Ishikawa (cell line): Measurements from ENCODE around the gene PHF1.

Source experiments
- CREB1 ChIP-seq: IDR thresholded peaks from 2 replicates; pipeline ENCODE4 v1.6.1; 2012; ENCODE audit warnings: low read depth
- EP300 ChIP-seq: IDR thresholded peaks from 2 replicates; pipeline ENCODE4 v1.6.1; 2012; ENCODE audit warnings: borderline replicate concordance
- TCF12 ChIP-seq: IDR thresholded peaks from 2 replicates; pipeline ENCODE4 v1.6.1; 2012; ENCODE audit warnings: low read depth
- TEAD4 ChIP-seq: IDR thresholded peaks from 2 replicates; pipeline ENCODE4 v1.6.1; 2012
- YY1 ChIP-seq: IDR thresholded peaks from 2 replicates; pipeline ENCODE4 v1.6.1; 2012; ENCODE audit warnings: low read depth
- TF ChIP-seq, protein P1 (sequence below): IDR thresholded peaks from 2 replicates; pipeline ENCODE4 v1.6.1; 2012; ENCODE audit warnings: low read depth, mild to moderate bottlenecking
- TF ChIP-seq, protein P2 (sequence below): IDR thresholded peaks from 2 replicates; pipeline ENCODE4 v1.6.1; 2012

DNA sequence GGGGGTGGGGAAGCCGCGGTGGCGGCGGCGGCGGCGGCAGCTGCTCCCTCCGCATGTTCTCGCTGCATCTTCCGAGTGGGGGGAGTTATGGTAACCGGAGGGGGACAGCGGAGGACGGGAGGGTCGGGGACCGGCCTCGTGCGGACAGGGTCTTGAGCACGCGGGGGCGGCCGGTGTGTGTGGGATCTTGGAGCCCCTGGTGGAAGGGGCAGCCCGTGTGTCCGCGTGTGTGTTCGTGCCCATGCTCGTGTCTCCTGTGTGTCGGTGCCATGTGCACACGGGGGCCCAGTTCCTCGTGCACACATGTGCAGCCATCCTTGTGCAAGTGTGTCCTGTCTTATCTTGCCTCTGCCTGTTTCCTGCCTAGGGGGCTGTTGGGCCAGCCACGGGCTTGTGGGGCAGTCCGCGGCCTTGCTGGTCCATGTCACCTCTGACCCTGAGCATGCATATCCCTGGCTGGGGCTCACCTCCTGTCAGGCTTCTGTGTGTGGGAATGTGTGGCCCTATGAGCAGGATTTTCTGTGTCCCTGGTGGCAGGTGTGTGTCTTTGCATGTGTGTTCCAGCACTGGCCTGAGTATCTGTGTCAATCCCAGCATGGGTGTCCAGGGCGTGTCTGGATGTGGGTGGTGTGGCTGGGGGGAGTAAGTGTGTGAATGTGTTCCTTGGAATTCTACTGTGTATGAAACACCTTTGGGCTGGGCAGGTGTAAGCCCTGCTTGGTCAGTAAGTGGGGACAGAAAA lies 17.6 kb downstream of the PHF1 start:
- TF ChIP-seq, protein P1, sequence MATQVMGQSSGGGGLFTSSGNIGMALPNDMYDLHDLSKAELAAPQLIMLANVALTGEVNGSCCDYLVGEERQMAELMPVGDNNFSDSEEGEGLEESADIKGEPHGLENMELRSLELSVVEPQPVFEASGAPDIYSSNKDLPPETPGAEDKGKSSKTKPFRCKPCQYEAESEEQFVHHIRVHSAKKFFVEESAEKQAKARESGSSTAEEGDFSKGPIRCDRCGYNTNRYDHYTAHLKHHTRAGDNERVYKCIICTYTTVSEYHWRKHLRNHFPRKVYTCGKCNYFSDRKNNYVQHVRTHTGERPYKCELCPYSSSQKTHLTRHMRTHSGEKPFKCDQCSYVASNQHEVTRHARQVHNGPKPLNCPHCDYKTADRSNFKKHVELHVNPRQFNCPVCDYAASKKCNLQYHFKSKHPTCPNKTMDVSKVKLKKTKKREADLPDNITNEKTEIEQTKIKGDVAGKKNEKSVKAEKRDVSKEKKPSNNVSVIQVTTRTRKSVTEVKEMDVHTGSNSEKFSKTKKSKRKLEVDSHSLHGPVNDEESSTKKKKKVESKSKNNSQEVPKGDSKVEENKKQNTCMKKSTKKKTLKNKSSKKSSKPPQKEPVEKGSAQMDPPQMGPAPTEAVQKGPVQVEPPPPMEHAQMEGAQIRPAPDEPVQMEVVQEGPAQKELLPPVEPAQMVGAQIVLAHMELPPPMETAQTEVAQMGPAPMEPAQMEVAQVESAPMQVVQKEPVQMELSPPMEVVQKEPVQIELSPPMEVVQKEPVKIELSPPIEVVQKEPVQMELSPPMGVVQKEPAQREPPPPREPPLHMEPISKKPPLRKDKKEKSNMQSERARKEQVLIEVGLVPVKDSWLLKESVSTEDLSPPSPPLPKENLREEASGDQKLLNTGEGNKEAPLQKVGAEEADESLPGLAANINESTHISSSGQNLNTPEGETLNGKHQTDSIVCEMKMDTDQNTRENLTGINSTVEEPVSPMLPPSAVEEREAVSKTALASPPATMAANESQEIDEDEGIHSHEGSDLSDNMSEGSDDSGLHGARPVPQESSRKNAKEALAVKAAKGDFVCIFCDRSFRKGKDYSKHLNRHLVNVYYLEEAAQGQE, result no peak
- no peak for TF ChIP-seq TEAD4
- no peak for TF ChIP-seq CREB1
- TF ChIP-seq, protein P2, sequence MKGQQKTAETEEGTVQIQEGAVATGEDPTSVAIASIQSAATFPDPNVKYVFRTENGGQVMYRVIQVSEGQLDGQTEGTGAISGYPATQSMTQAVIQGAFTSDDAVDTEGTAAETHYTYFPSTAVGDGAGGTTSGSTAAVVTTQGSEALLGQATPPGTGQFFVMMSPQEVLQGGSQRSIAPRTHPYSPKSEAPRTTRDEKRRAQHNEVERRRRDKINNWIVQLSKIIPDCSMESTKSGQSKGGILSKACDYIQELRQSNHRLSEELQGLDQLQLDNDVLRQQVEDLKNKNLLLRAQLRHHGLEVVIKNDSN, result no peak
- no peak for TF ChIP-seq YY1
- TF ChIP-seq TCF12, result no peak
- no peak for TF ChIP-seq EP300
